HG03460 (cell line): ENCODE data around the gene PTEN.
"Not testable (repeated sequence)": the region's sequence is repeated elsewhere in the genome, so short reads cannot be mapped to it uniquely, and the experiment has no call there.

Experiments
- ATAC-seq: cut with Tn5 transposase; IDR thresholded peaks from one replicate; pipeline ENCODE4 v1.9.1; 2021; ENCODE audit not compliant: unreplicated experiment

Gene PTEN

GRCh38 chr10:87863053-87863943, at the start of gene PTEN, which contains the start of gene KLLN:
Gene PTEN (plus strand): TSS chr10:87863625. CDS start chr10:87864470, 845 bp downstream.
Gene KLLN (minus strand): TSS chr10:87863533. CDS start chr10:87862487, 1,046 bp downstream.
- ATAC-seq = peak; percentile 28

GRCh38 chr10:87816163-87816897, 47.1 kb upstream of the PTEN start:
- no peak for ATAC-seq

- ATAC-seq = no peak
Measured at GRCh38 chr10:87816898-87817608, 46.4 kb upstream of the PTEN start.

- peak; percentile 65 for ATAC-seq
Measured at GRCh38 chr10:87817609-87818504, 45.6 kb upstream of the PTEN start, which contains the start of gene ATAD1. Gene ATAD1 (minus strand): TSS chr10:87818226. CDS start chr10:87814599, 3,627 bp downstream.

GRCh38 chr10:87818505-87819288, 44.7 kb upstream of the PTEN start:
- ATAC-seq = peak; percentile 57

GRCh38 chr10:87819289-87819585, 44.2 kb upstream of the PTEN start:
- ATAC-seq = no peak

- ATAC-seq = no peak
Measured at GRCh38 chr10:87826653-87827052, 36.8 kb upstream of the PTEN start.

GRCh38 chr10:87827681-87828080, 35.7 kb upstream of the PTEN start:
- no peak for ATAC-seq

- not testable (repeated sequence) for ATAC-seq
Measured at GRCh38 chr10:87829051-87829450, 34.4 kb upstream of the PTEN start.

- ATAC-seq = no peak
Measured at GRCh38 chr10:87829986-87830729, 33.3 kb upstream of the PTEN start.

GRCh38 chr10:87836098-87836497, 27.3 kb upstream of the PTEN start:
- ATAC-seq = no peak

GRCh38 chr10:87837445-87837844, 26.0 kb upstream of the PTEN start:
- no peak for ATAC-seq

- no peak for ATAC-seq
Measured at GRCh38 chr10:87838650-87839049, 24.8 kb upstream of the PTEN start.

- no peak for ATAC-seq
Measured at GRCh38 chr10:87841186-87841585, 22.2 kb upstream of the PTEN start.

- no peak for ATAC-seq
Measured at GRCh38 chr10:87842220-87842641, 21.2 kb upstream of the PTEN start.

GRCh38 chr10:87842776-87843497, 20.5 kb upstream of the PTEN start:
- ATAC-seq = no peak

- no peak for ATAC-seq
Measured at GRCh38 chr10:87843714-87844113, 19.7 kb upstream of the PTEN start.
